ENCODE measurements around the gene MYO18A.

Gene MYO18A

GRCh38 chr17:29158488-29159275 is 21.5 kb downstream of the MYO18A start:
- peak; percentile 89 for DNase-seq (ENCODE audit: low read depth)
- H3K4me3 ChIP-seq (ENCODE audit: low read depth, low read length): peak overlapping the region; percentile 37
- TF ChIP-seq CTCF (conservative IDR thresholded peaks at IDR 0.05; ENCODE audit: low read depth, low read length): no peak

- TF ChIP-seq CTCF (conservative IDR thresholded peaks at IDR 0.05; ENCODE audit: low read depth, low read length): no peak
- DNase-seq (ENCODE audit: low read depth): no peak
- no peak overlapping the region for H3K4me3 ChIP-seq (ENCODE audit: low read depth, low read length)
Measured at GRCh38 chr17:29158096-29158487, 22.1 kb downstream of the MYO18A start.

- no peak overlapping the region for H3K4me3 ChIP-seq (ENCODE audit: low read depth, low read length)
- no peak for TF ChIP-seq CTCF (conservative IDR thresholded peaks at IDR 0.05; ENCODE audit: low read depth, low read length)
- no peak for DNase-seq (ENCODE audit: low read depth)
Measured at GRCh38 chr17:29157310-29157709, 22.9 kb downstream of the MYO18A start.

- no peak overlapping the region for H3K4me3 ChIP-seq (ENCODE audit: low read depth, low read length)
- no peak for DNase-seq (ENCODE audit: low read depth)
Measured at GRCh38 chr17:29156781-29157180, 23.4 kb downstream of the MYO18A start.

GRCh38 chr17:29155966-29156338 is 24.2 kb downstream of the MYO18A start:
- DNase-seq (ENCODE audit: low read depth): peak; percentile 59
- no peak overlapping the region for H3K4me3 ChIP-seq (ENCODE audit: low read depth, low read length)
- no peak for TF ChIP-seq CTCF (conservative IDR thresholded peaks at IDR 0.05; ENCODE audit: low read depth, low read length)

More at GRCh38 chr17:29156781-29157180, 23.4 kb downstream of the MYO18A start:
- TF ChIP-seq CTCF (conservative IDR thresholded peaks at IDR 0.05; ENCODE audit: low read depth, low read length): no peak

GRCh38 chr17:29155227-29155965 is 24.8 kb downstream of the MYO18A start:
- no peak overlapping the region for H3K4me3 ChIP-seq (ENCODE audit: low read depth, low read length)
- DNase-seq (ENCODE audit: low read depth): peak; percentile 58
- TF ChIP-seq CTCF (conservative IDR thresholded peaks at IDR 0.05; ENCODE audit: low read depth, low read length): no peak

Measured in choroid plexus epithelial cell (primary cell).